BJ (cell line): Measurements from ENCODE around the gene CACNA2D3. TPM values are rescaled to one million over a fixed set of nuclear protein-coding genes. Genes with fewer than 3 reads are reported as not detected.
"Not testable (repeated sequence)": the region's sequence is repeated elsewhere in the genome, so short reads cannot be mapped to it uniquely, and the experiment has no call there.

Experiments used
- CTCF ChIA-PET: fragments of 350-600 bp; formaldehyde crosslinking; extraction: SDS; loops from one replicate; lab custom pipeline; 2021; ENCODE audit warnings: antibody characterized with exemption, inconsistent platforms; lab: Yijun Ruan, JAX
- POLR2A ChIA-PET: fragments of 300-600 bp; sonication (Branson Sonifier 250); formaldehyde crosslinking; extraction: SDS; loops from one replicate; lab custom pipeline; 2021; ENCODE audit warnings: antibody characterized with exemption; lab: Charles Lee
- DNase-seq: peaks from one replicate; pipeline ENCODE4 v3.0.0-alpha.2; 2011; ENCODE audit warnings: low read depth
- H3K27me3 ChIP-seq: 2 replicates; pipeline ENCODE4 v1.6.0; 2011; ENCODE audit warnings: low read length; ENCODE audit not compliant: control insufficient read depth, insufficient read depth
- H3K36me3 ChIP-seq: 2 replicates; pipeline ENCODE4 v1.5.1; 2011; ENCODE audit warnings: low read length; ENCODE audit not compliant: control insufficient read depth, insufficient read depth
- H3K4me3 ChIP-seq: 2 replicates; pipeline ENCODE4 v1.5.1; 2011; ENCODE audit warnings: low read depth, mild to moderate bottlenecking, control low read depth, low read length
- polyA plus RNA-seq: library from polyadenylated mRNA; depleted of rRNA; stranded (reverse); fragments of >200 nt; gene quantifications from 2 replicates; pipeline ENCODE4 v1.2.3, GENCODE V29; 2011
- TF ChIP-seq, protein P1 (sequence below): IDR thresholded peaks from 2 replicates; pipeline ENCODE4 v1.5.1; 2011; ENCODE audit warnings: low read depth, mild to moderate bottlenecking, control low read depth, inconsistent platforms, low read length, moderate library complexity; ENCODE audit not compliant: insufficient read depth

The CACNA2D3 gene
- polyA plus RNA-seq, 1 experiment = 0.56 TPM

GRCh38 chr3:54967731-54968161 is 845.4 kb downstream of the CACNA2D3 start:
- POLR2A ChIA-PET = no interaction called here

DNA sequence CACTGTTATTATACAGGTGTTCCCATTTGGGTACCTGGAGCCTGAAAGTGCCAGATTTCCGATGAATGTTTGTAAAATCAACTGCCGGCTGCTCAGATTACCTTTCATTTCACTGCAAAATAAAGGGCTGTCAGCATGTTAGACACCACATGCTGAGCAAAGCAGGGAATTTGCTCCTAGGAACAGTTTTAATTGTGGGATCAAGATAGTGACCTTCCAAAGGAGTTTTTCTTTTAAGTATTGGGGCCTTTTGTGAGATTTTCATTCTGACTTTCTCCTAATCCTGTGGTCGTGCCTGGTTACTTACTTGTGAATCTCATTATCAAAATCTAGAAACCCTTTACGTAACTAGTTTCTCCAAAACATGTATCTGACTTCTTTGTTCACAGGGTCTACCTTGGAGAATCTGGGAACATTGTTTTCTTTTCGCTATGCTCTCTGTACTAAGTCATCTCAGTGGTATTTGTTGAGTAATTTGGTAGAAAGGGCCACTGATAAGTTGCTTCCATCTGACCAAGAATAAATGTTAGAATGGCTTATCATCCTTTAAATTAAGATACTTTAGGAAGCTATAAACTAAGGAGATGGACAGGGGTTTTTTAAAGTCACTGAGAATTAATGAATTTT is 846.3 kb downstream of the CACNA2D3 start:
- TF ChIP-seq, protein P1, sequence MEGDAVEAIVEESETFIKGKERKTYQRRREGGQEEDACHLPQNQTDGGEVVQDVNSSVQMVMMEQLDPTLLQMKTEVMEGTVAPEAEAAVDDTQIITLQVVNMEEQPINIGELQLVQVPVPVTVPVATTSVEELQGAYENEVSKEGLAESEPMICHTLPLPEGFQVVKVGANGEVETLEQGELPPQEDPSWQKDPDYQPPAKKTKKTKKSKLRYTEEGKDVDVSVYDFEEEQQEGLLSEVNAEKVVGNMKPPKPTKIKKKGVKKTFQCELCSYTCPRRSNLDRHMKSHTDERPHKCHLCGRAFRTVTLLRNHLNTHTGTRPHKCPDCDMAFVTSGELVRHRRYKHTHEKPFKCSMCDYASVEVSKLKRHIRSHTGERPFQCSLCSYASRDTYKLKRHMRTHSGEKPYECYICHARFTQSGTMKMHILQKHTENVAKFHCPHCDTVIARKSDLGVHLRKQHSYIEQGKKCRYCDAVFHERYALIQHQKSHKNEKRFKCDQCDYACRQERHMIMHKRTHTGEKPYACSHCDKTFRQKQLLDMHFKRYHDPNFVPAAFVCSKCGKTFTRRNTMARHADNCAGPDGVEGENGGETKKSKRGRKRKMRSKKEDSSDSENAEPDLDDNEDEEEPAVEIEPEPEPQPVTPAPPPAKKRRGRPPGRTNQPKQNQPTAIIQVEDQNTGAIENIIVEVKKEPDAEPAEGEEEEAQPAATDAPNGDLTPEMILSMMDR = no peak
- Histone ChIP-seq H3K4me3 (no peak overlapping the region), H3K27me3 (no peaks in the 10 kb centered on the region), H3K36me3 (no peaks in the 10 kb centered on the region)
- ChIA-PET POLR2A (interaction anchor here (0.6 kb wide), 1 partner anchor 494 kb away, joined by 3 read pairs; no protein-coding TSS in a partner anchor), CTCF (interaction anchor here (1.3 kb wide), 1 partner anchor 114 kb away, joined by 3 read pairs; no protein-coding TSS in a partner anchor)
- DNase-seq = no peak

More at GRCh38 chr3:54967731-54968161, 845.4 kb downstream of the CACNA2D3 start:
- CTCF ChIA-PET = interaction anchor here (0.8 to 1.3 kb wide), 2 partner anchors 113 to 166 kb away, joined by 3 read pairs; no protein-coding TSS in a partner anchor
- Histone ChIP-seq H3K4me3 (no peak overlapping the region), H3K27me3 (no peaks in the 10 kb centered on the region), H3K36me3 (no peaks in the 10 kb centered on the region)
- DNase-seq = no peak
- TF ChIP-seq, protein P1 = no peak

DNA sequence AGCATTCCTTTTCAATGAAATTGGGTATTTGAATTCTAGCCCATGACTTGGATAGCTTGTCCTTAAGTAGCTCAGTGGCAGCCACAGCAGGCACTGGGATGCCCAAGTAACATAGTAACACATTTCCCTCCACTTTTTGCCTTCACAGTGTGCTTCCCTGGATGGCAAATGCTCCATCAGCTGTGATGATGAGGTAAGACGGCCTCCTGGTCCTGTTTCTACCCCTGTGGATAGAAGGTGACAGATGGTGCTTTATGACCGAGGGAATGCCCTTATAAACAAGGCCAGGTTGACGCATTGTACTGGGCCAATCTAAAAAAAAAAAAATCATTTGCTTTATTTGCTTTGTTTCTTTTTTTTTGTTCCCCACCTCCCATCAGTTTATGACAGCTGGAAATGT is 847.3 kb downstream of the CACNA2D3 start:
- TF ChIP-seq, protein P1 = no peak
- Histone ChIP-seq H3K27me3 (no peaks in the 10 kb centered on the region), H3K36me3 (no peaks in the 10 kb centered on the region), H3K4me3 (no peak overlapping the region)
- DNase-seq = no peak
- POLR2A ChIA-PET = no interaction called here
- CTCF ChIA-PET = interaction anchor here (0.6 kb wide), 1 partner anchor 40 kb away, joined by 3 read pairs; no protein-coding TSS in a partner anchor

DNA sequence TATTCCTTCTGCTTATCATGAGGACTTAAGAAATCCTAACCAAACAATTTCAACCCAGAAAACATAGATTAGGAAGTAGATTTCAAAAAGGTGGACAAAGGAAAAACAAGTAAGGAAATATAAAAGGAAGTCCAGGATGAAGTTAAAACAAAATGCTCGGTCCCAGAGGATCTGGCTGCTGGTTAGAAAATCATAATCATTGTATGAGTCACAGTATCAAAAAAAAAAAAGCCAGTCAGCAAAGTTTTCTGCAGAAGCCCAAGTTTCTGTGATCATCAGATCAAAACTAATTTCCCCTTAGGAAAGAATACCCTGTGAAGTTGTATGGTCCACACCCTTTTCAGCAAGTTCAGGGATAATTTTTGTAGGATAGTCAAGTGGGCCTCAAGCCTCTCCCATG is 848.5 kb downstream of the CACNA2D3 start:
- no peak for DNase-seq
- Histone ChIP-seq H3K36me3 (no peaks in the 10 kb centered on the region), H3K4me3 (no peak overlapping the region), H3K27me3 (no peaks in the 10 kb centered on the region)
- ChIA-PET CTCF (no interaction called here), POLR2A (interaction anchor here (0.5 kb wide), 1 partner anchor 125 kb away, joined by 3 read pairs; no protein-coding TSS in a partner anchor)
- TF ChIP-seq, protein P1 = no peak

GRCh38 chr3:54977439-54977838 is 855.1 kb downstream of the CACNA2D3 start:
- H3K36me3 ChIP-seq = no peaks in the 10 kb centered on the region
- POLR2A ChIA-PET = no interaction called here
- DNase-seq = no peak
- H3K27me3 ChIP-seq = no peaks in the 10 kb centered on the region
- no peak overlapping the region for H3K4me3 ChIP-seq
- TF ChIP-seq, protein P1 = no peak
- CTCF ChIA-PET = no interaction called here

DNA sequence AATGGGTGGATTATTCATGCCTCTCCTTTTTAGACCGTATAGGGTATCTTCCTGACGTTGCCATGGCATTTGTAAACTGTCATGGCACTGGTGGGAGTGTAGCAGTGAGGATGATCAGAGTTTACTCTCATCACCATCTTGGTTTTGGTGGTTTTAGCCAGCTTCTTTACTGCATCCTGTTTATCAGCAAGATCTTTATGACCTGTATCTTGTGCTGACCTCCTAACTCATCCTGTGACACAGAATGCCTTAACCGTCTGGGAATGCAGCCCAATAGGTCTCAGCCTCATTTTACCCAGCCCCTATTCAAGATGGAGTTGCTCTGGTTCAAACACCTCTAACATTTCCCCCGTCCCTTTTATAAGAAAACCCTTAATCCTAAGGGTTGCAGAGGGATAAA is 855.6 kb downstream of the CACNA2D3 start:
- DNase-seq, H3K36me3 ChIP-seq, H3K27me3 ChIP-seq, CTCF ChIA-PET, H3K4me3 ChIP-seq, POLR2A ChIA-PET: not testable (repeated sequence)
